ENCODE measurements around the gene OSCP1.

GRCh38 chr1:36493524-36493923 lies 43.3 kb upstream of the OSCP1 start:
- TF ChIP-seq CTCF (conservative IDR thresholded peaks at IDR 0.05; ENCODE audit: low read depth, low read length) = no peak
- TF ChIP-seq EZH2phosphoT487 (IDR thresholded peaks at IDR 0.05; ENCODE audit: borderline replicate concordance, low read length) = no peak

All from PC-3 (cell line).